ENCODE measurements around the gene EEPD1. TPM values are rescaled to one million over a fixed set of nuclear protein-coding genes. Genes with fewer than 3 reads are reported as not detected.

EEPD1 gene
- total RNA-seq, 2 donors from 2014 or later = 4.0 to 6.8 TPM

- no peaks in the 10 kb centered on the region for H3K27me3 ChIP-seq
- DNase-seq (ENCODE audit: low spot score) = no peak
- H3K4me3 ChIP-seq = no peak overlapping the region
- no peak overlapping the region for H3K27ac ChIP-seq
- peaks cover 0 to 50% of the 10 kb centered on the region in 2 donors for H3K4me1 ChIP-seq
- no peaks in the 10 kb centered on the region for H3K9me3 ChIP-seq
- H3K36me3 ChIP-seq = no peaks in the 10 kb centered on the region
- TF ChIP-seq CTCF (IDR thresholded peaks at IDR 0.05) = no peak
These were observed 152.2 kb downstream of the EEPD1 start for GRCh38 chr7:36305226-36305625.

GRCh38 chr7:36305648-36306047 lies 152.6 kb downstream of the EEPD1 start:
- Histone ChIP-seq H3K27ac (no peak overlapping the region), H3K36me3 (no peaks in the 10 kb centered on the region), H3K9me3 (no peaks in the 10 kb centered on the region), H3K4me3 (no peak overlapping the region), H3K4me1 (peaks cover 0 to 46% of the 10 kb centered on the region in 2 donors), H3K27me3 (no peaks in the 10 kb centered on the region)
- no peak for TF ChIP-seq CTCF (IDR thresholded peaks at IDR 0.05)
- DNase-seq (ENCODE audit: low spot score) = no peak

GRCh38 chr7:36306222-36306621 lies 153.2 kb downstream of the EEPD1 start:
- peaks cover 0 to 40% of the 10 kb centered on the region in 2 donors for H3K4me1 ChIP-seq
- no peak for TF ChIP-seq CTCF (IDR thresholded peaks at IDR 0.05)
- no peak overlapping the region for H3K27ac ChIP-seq
- DNase-seq (ENCODE audit: low spot score) = no peak
- no peaks in the 10 kb centered on the region for H3K9me3 ChIP-seq
- no peak overlapping the region for H3K4me3 ChIP-seq
- H3K27me3 ChIP-seq = no peaks in the 10 kb centered on the region
- H3K36me3 ChIP-seq = no peaks in the 10 kb centered on the region

- no peak overlapping the region for H3K4me3 ChIP-seq
- H3K27me3 ChIP-seq = no peaks in the 10 kb centered on the region
- no peak for TF ChIP-seq CTCF (IDR thresholded peaks at IDR 0.05)
- H3K27ac ChIP-seq = no peak overlapping the region
- no peak for DNase-seq (ENCODE audit: low spot score)
- H3K36me3 ChIP-seq = no peaks in the 10 kb centered on the region
- no peaks in the 10 kb centered on the region for H3K9me3 ChIP-seq
- peaks cover 0 to 35% of the 10 kb centered on the region in 2 donors for H3K4me1 ChIP-seq
These were observed 153.7 kb downstream of the EEPD1 start for GRCh38 chr7:36306722-36307121.

- TF ChIP-seq CTCF (IDR thresholded peaks at IDR 0.05) = no peak
- Histone ChIP-seq H3K9me3 (no peaks in the 10 kb centered on the region), H3K27me3 (no peaks in the 10 kb centered on the region), H3K27ac (no peak overlapping the region), H3K4me3 (no peak overlapping the region), H3K4me1 (peaks cover 0 to 22% of the 10 kb centered on the region in 2 donors), H3K36me3 (no peaks in the 10 kb centered on the region)
- DNase-seq (ENCODE audit: low spot score) = no peak
These were observed 155.0 kb downstream of the EEPD1 start for GRCh38 chr7:36308031-36308430.

- H3K36me3 ChIP-seq = no peaks in the 10 kb centered on the region
- peaks cover 0 to 9% of the 10 kb centered on the region in 2 donors for H3K4me1 ChIP-seq
- no peaks in the 10 kb centered on the region for H3K9me3 ChIP-seq
- H3K27me3 ChIP-seq = no peaks in the 10 kb centered on the region
- no peak overlapping the region for H3K4me3 ChIP-seq
- H3K27ac ChIP-seq = no peak overlapping the region
- no peak for DNase-seq (ENCODE audit: low spot score)
- no peak for TF ChIP-seq CTCF (IDR thresholded peaks at IDR 0.05)
These were observed 156.2 kb downstream of the EEPD1 start for GRCh38 chr7:36309301-36309700.

All from right atrium auricular region (tissue), 2 donors.